GM21786 (cell line): ENCODE data around the gene TUBA1B.

ENCODE experiments used
- ATAC-seq: cut with Tn5 transposase; IDR thresholded peaks from one replicate; pipeline ENCODE4 v1.9.1; 2021; ENCODE audit not compliant: unreplicated experiment

The TUBA1B gene

GRCh38 chr12:49091056-49091835 is 39.9 kb downstream of the TUBA1B start:
- no peak for ATAC-seq

- ATAC-seq: no peak
Measured at GRCh38 chr12:49089821-49090773, 41.1 kb downstream of the TUBA1B start.

GRCh38 chr12:49088932-49089330 is 42.3 kb downstream of the TUBA1B start:
- ATAC-seq: no peak

- ATAC-seq: peak; percentile 83
Measured at GRCh38 chr12:49088150-49088931, 42.9 kb downstream of the TUBA1B start.

GRCh38 chr12:49086116-49086515 is 45.1 kb downstream of the TUBA1B start:
- no peak for ATAC-seq

GRCh38 chr12:49084438-49084837 is 46.8 kb downstream of the TUBA1B start:
- ATAC-seq: no peak

GRCh38 chr12:49079793-49080192 is 51.4 kb downstream of the TUBA1B start:
- no peak for ATAC-seq
